Right lobe of liver (tissue), 6 donors: ENCODE results near the gene PTPRN2. TPM values are rescaled to one million over a fixed set of nuclear protein-coding genes. Genes with fewer than 3 reads are reported as not detected.

Experiments used
- ATAC-seq, 4 donors: fragments of 200-7000 bp; cut with Tn5 transposase; one replicate each; pipeline ENCODE4 v1.9.1; 2020; ENCODE audit warnings: mild to moderate bottlenecking in 4 of 4, moderate library complexity in 4 of 4
- DNase-seq, 3 donors: peaks; one replicate each; pipeline ENCODE4 v3.0.0-alpha.2; 2020
- H3K27ac ChIP-seq, 3 donors: fragments of 200-600 bp; one replicate each; pipeline ENCODE4 v1.8.0; 2022
- H3K27me3 ChIP-seq, 2 donors: fragments of 200-600 bp; one replicate each; pipeline ENCODE4 v1.8.0; 2022
- H3K36me3 ChIP-seq, 4 donors: fragments of 200-600 bp; sonication (generic) in 1 of 4; one replicate each; pipeline versions ENCODE4 v1.5.1 to v1.8.0; 2017 to 2022; ENCODE audit warnings: control low read depth in 1 of 4
- H3K4me1 ChIP-seq, 4 donors: fragments of 200-600 bp; sonication (generic) in 1 of 4; one replicate each; pipeline versions ENCODE4 v1.5.1 to v1.8.0; 2017 to 2022; ENCODE audit warnings: control low read depth in 1 of 4
- H3K4me3 ChIP-seq, 3 donors: fragments of 200-600 bp; one replicate each; pipeline ENCODE4 v1.8.0; 2022
- H3K9me3 ChIP-seq, 4 donors: fragments of 200-600 bp; sonication (generic) in 1 of 4; one replicate each; pipeline versions ENCODE4 v1.5.1 to v1.8.0; 2017 to 2022; ENCODE audit warnings: control low read depth in 1 of 4
- POLR2A ChIP-seq: fragments of 450-650 bp; IDR thresholded peaks from one replicate; pipeline ENCODE4 v1.6.1; 2017; ENCODE audit warnings: antibody characterized with exemption, mild to moderate bottlenecking
- WGBS: methylation state at CpG from one replicate; pipeline ENCODE4 v1.1.6; 2018; ENCODE audit warnings: low coverage, low lambda C conversion rate; ENCODE audit not compliant: insufficient coverage; ENCODE audit errors: missing lambda C conversion rate; 5-methylcytosine and 5-hydroxymethylcytosine counted together
- intact Hi-C, 2 donors: fragments of 100-400 bp; cut with DNase I; formaldehyde crosslinking; loops; one replicate each; pipeline versions ENCODE4 v1.11.2 to v1.14.1; 2022
- total RNA-seq, 6 experiments: library from RNA; depleted of rRNA in 2 of 6; stranded (reverse); fragments of >200 nt in 2 of 6; fragmentation: NEBNext Ultra II Directional in 3 of 6; extraction: Animal tissue kit (Norgen Biotek cat#: 25700) in 3 of 6; gene quantifications; one replicate each; pipeline versions ENCODE4 v1.1.0 to v1.2.4, GENCODE V29; 2016 to 2023
- TF ChIP-seq, protein P1 (sequence below), 4 donors: fragments of 200-600 bp in 3 of 4; fragments of 450-650 bp in 1 of 4; IDR thresholded peaks; one replicate each; pipeline versions ENCODE4 v1.5.1 to v1.8.0; 2016 to 2022; ENCODE audit warnings: antibody characterized with exemption in 4 of 4, mild to moderate bottlenecking in 2 of 4
- donor health status: DM: no; HTN: yes; CAD: no.
- donor health status: DM: no; HTN: no; CAD: no.
- donor health status: DM: no; HTN: no; CAD: no.
- donor health status: DM: no; HTN: yes; CAD: no.
- donor health status: DM: no; HTN: yes; CAD: no.

The PTPRN2 gene
- total RNA-seq, 6 experiments from 2014 or later, result 0.15 to 0.87 (median 0.67) TPM

DNA sequence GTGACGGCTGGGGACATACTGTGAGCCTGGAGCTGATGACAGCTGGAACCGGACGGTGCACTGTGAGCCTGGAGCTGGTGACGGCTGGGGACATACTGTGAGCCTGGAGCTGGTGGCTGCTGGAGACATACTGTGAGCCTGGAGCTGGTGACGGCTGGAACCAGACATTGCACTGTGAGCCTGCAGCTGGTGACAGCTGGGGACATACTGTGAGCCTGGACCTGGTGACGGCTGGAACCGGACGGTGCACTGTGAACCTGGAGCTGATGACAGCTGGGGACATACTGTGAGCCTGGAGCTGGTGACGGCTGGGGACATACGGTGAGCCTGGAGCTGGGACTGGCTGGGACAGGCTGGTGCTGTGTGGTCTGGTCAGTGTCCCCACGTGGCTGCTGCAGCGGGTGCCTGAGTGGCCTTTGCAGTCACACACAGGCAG, 47.9 kb downstream of the PTPRN2 start:
- Histone ChIP-seq H3K9me3 (no peaks in the 10 kb centered on the region), H3K4me1 (no peaks in the 10 kb centered on the region), H3K27ac (no peak overlapping the region), H3K27me3 (no peaks in the 10 kb centered on the region), H3K4me3 (no peak overlapping the region), H3K36me3 (no peaks in the 10 kb centered on the region)
- intact Hi-C loops, result no loop called here
- WGBS, result 40% methylated on average over 1 of the region's 12 CpGs
- DNase-seq (no peak), ATAC-seq (no peak)
- TF ChIP-seq POLR2A, result no peak
- TF ChIP-seq, protein P1, sequence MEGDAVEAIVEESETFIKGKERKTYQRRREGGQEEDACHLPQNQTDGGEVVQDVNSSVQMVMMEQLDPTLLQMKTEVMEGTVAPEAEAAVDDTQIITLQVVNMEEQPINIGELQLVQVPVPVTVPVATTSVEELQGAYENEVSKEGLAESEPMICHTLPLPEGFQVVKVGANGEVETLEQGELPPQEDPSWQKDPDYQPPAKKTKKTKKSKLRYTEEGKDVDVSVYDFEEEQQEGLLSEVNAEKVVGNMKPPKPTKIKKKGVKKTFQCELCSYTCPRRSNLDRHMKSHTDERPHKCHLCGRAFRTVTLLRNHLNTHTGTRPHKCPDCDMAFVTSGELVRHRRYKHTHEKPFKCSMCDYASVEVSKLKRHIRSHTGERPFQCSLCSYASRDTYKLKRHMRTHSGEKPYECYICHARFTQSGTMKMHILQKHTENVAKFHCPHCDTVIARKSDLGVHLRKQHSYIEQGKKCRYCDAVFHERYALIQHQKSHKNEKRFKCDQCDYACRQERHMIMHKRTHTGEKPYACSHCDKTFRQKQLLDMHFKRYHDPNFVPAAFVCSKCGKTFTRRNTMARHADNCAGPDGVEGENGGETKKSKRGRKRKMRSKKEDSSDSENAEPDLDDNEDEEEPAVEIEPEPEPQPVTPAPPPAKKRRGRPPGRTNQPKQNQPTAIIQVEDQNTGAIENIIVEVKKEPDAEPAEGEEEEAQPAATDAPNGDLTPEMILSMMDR (IDR thresholded peaks at IDR 0.05), result no peak

DNA sequence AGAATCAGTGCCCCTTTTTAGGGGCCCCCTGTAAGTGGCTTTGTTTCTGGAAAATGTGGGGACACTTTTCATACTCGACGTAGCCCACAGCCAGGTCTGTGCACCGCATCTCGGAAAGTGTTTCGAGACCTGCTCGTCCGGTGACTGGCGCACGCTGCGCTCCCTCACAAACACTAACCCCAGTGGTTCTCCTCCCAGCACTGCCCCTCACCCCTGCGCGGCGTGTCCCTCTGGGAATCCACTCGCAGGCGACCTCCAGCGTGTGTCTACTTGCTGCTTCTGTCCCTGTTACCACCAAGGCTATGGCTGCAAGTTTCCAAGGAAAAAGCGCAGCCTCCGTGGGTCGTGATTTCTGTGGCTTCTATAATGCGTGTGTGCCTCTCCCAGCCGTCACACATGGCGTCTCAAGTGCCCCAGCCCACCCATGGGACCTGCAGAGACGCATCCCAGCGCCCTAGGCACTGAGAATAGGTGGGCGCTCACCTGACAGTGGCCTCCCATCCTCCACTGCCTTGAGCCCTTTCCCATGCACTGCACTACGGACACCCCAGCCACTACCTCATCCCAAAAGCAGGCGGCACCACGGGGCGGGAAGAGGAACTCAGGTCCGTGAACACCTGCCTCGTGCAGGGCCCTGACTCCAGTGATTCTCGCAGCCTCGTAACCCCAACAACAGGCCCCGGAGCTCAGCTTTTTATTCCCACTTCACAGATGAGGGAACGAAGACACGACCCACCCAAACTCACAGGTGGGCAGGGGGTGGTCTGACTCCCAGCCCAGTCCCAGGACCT, 49.3 kb downstream of the PTPRN2 start:
- TF ChIP-seq, protein P1 (IDR thresholded peaks at IDR 0.05), result no peak
- no peak for TF ChIP-seq POLR2A
- Histone ChIP-seq H3K4me3 (peak overlapping the region in 1 of 3 donors; percentile 9), H3K9me3 (no peaks in the 10 kb centered on the region), H3K27me3 (no peaks in the 10 kb centered on the region), H3K4me1 (no peaks in the 10 kb centered on the region), H3K27ac (no peak overlapping the region), H3K36me3 (no peaks in the 10 kb centered on the region)
- DNase-seq, result no peak
- ATAC-seq, result no peak
- intact Hi-C loops, result no loop called here
- WGBS, result 74% methylated on average over 14 of the region's 36 CpGs

DNA sequence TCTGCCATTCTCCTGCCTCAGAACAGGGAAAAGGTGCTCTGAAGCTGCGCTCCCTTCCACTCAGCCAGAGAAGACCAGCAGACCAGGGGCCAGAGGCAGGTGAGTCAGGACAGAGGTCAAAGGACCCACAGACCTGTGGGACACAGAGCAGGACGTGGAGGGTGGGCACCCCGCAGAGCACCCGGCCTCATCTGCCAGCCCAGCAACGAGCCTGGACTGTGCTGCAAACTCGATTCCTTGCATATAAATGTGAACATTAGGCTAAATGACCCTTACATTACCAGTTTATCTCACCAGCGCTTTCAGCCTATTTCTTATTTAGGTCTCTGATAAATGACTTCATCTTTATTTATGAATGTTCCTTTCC, 50.1 kb downstream of the PTPRN2 start:
- DNase-seq (no peak), ATAC-seq (peak in 1 of 4 donors; percentile 3)
- Histone ChIP-seq H3K27ac (no peak overlapping the region), H3K4me1 (no peaks in the 10 kb centered on the region), H3K36me3 (no peaks in the 10 kb centered on the region), H3K27me3 (no peaks in the 10 kb centered on the region), H3K9me3 (no peaks in the 10 kb centered on the region), H3K4me3 (no peak overlapping the region)
- intact Hi-C loops, result no loop called here
- TF ChIP-seq, protein P1 (IDR thresholded peaks at IDR 0.05), result no peak
- no peak for TF ChIP-seq POLR2A
- WGBS, result 91% methylated on average over 1 of the region's 7 CpGs

DNA sequence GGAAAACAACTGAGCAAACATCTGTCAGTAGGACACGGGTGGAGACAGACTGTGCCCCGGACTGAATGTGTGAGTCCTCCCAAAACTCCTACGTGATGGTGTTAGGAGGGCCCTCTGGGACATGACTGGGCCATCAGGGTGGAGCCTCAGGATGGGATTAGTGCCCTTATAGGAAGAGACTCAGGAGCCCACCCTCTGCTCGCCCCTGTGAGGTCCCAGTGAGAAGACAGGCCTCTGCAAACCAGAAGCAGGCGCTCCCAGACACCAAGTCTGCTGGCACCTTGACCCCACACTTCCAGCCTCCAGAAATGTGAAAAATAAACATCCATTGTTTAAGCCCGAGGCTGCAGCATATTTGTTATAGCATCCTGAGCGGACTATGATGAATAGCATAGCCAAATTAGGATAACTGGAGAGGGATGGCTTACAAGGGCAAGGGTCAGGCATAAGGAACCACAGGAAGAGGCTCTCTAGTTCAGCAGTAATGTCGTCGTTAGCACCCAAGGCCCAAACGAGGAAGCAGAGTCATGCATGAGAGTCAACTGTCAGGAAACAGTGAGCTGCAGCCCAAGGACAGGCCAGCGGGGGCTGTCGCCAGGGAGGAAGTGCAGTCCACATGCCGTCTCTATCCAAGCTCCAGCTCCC, 50.6 kb downstream of the PTPRN2 start:
- Histone ChIP-seq H3K27ac (no peak overlapping the region), H3K27me3 (no peaks in the 10 kb centered on the region), H3K4me1 (no peaks in the 10 kb centered on the region), H3K4me3 (no peak overlapping the region), H3K9me3 (no peaks in the 10 kb centered on the region), H3K36me3 (no peaks in the 10 kb centered on the region)
- TF ChIP-seq, protein P1 (IDR thresholded peaks at IDR 0.05), result no peak
- no peak for TF ChIP-seq POLR2A
- WGBS, result 42% methylated on average over 9 of the region's 13 CpGs
- ATAC-seq (peak; percentile 65 to 88 (median 80)), DNase-seq (peak in 1 of 3 donors; percentile 41)
- intact Hi-C loops, result no loop called here
